Left lung (tissue), 10 donors: ENCODE data around the gene METTL4. TPM values are rescaled to one million over a fixed set of nuclear protein-coding genes. Genes with fewer than 3 reads are reported as not detected.
"Not testable (repeated sequence)": the region's sequence is repeated elsewhere in the genome, so short reads cannot be mapped to it uniquely, and the experiment has no call there.

Experiments used
- ATAC-seq: fragments of 200-7000 bp; cut with Tn5 transposase; one replicate; pipeline ENCODE4 v1.9.1; 2020; ENCODE audit warnings: moderate library complexity
- DNase-seq, 4 donors: peaks; one replicate each; pipeline ENCODE4 v3.0.0-alpha.2; 2013 to 2020
- H3K27ac ChIP-seq, 2 donors: fragments of 200-600 bp; sonication (generic) in 1 of 2; one replicate each; pipeline versions ENCODE4 v1.5.0 to v1.8.0; 2020 to 2021
- H3K27me3 ChIP-seq, 2 donors: fragments of 200-600 bp; sonication (generic) in 1 of 2; one replicate each; pipeline versions ENCODE4 v1.5.0 to v1.8.0; 2020 to 2021
- H3K36me3 ChIP-seq, 2 donors: fragments of 200-600 bp; sonication (generic) in 1 of 2; one replicate each; pipeline versions ENCODE4 v1.5.0 to v1.8.0; 2020 to 2021
- H3K4me1 ChIP-seq, 2 donors: fragments of 200-600 bp; one replicate each; pipeline ENCODE4 v1.8.0; 2021
- H3K4me3 ChIP-seq, 2 donors: fragments of 200-600 bp; sonication (generic) in 1 of 2; one replicate each; pipeline versions ENCODE4 v1.5.0 to v1.8.0; 2020 to 2021; ENCODE audit warnings: mild to moderate bottlenecking in 1 of 2
- H3K9me3 ChIP-seq, 2 donors: fragments of 200-600 bp; sonication (generic) in 1 of 2; one replicate each; pipeline versions ENCODE4 v1.5.0 to v1.8.0; 2020 to 2021
- CTCF ChIP-seq, 2 donors: fragments of 200-600 bp; sonication (generic) in 1 of 2; IDR thresholded peaks; one replicate each; pipeline versions ENCODE4 v1.5.0 to v1.8.0; 2021; ENCODE audit warnings: antibody characterized with exemption in 2 of 2
- intact Hi-C, 2 donors: fragments of 100-400 bp; cut with DNase I; formaldehyde crosslinking; loops; one replicate each; pipeline versions ENCODE4 v1.11.2 to v1.14.2; 2022
- polyA plus RNA-seq, 6 donors: library from polyadenylated mRNA; unstranded; fragments of 120-200 nt; gene quantifications; one replicate each; pipeline ENCODE4 v1.2.1, GENCODE V29; 2013; ENCODE audit not compliant: insufficient read length in 6 of 6
- total RNA-seq, 2 donors: library from RNA; stranded (reverse); fragmentation: NEBNext Ultra II Directional; extraction: Animal tissue kit (Norgen Biotek cat#: 25700); gene quantifications; one replicate each; pipeline ENCODE4 v1.2.1, GENCODE V29; 2021
- donor health status: DM: no; HTN: yes; CAD: no.
- donor health status: DM: no; HTN: no; CAD: no.

The METTL4 gene
- total and polyA plus RNA-seq, 8 donors = 8.7 to 23.6 (median 20.5) TPM

GRCh38 chr18:2541925-2542563 lies 29.3 kb downstream of the METTL4 start:
- peaks cover 0 to 17% of the 10 kb centered on the region in 2 donors for H3K36me3 ChIP-seq
- not testable (repeated sequence) for H3K27ac ChIP-seq, H3K9me3 ChIP-seq, H3K4me1 ChIP-seq, H3K4me3 ChIP-seq, H3K27me3 ChIP-seq
- intact Hi-C loops = loop anchor here in 1 of 2 donors (5.0 to 10.0 kb wide), 2 partner anchors 205 to 437 kb away; no protein-coding TSS in a partner anchor
- ATAC-seq (peak; percentile 65), DNase-seq (peak in 2 of 4 donors; percentile 5 to 33)
- TF ChIP-seq CTCF (IDR thresholded peaks at IDR 0.05) = peak; percentile 59 to 61

- no peak for ATAC-seq
- no peaks in the 10 kb centered on the region for H3K27me3 ChIP-seq
- TF ChIP-seq CTCF (IDR thresholded peaks at IDR 0.05) = no peak
- no peaks in the 10 kb centered on the region for H3K9me3 ChIP-seq
- DNase-seq = no peak
- H3K4me3 ChIP-seq = no peak overlapping the region
- intact Hi-C loops = loop anchor here in 1 of 2 donors (5.0 to 10.0 kb wide), 2 partner anchors 203 to 436 kb away; no protein-coding TSS in a partner anchor
- peaks cover 0 to 12% of the 10 kb centered on the region in 2 donors for H3K36me3 ChIP-seq
- H3K4me1 ChIP-seq = no peaks in the 10 kb centered on the region
- no peak overlapping the region for H3K27ac ChIP-seq
Measured at GRCh38 chr18:2540575-2540974, 30.7 kb downstream of the METTL4 start.

GRCh38 chr18:2538844-2539243 lies 32.5 kb downstream of the METTL4 start:
- intact Hi-C loops = no loop called here
- DNase-seq (no peak), ATAC-seq (no peak)
- no peak for TF ChIP-seq CTCF (IDR thresholded peaks at IDR 0.05)
- Histone ChIP-seq H3K27ac (no peak overlapping the region), H3K4me1 (no peaks in the 10 kb centered on the region), H3K27me3 (no peaks in the 10 kb centered on the region), H3K9me3 (no peaks in the 10 kb centered on the region), H3K36me3 (peaks cover 0 to 21% of the 10 kb centered on the region in 2 donors), H3K4me3 (no peak overlapping the region)

- no peaks in the 10 kb centered on the region for H3K4me1 ChIP-seq
- peaks cover 0 to 17% of the 10 kb centered on the region in 2 donors for H3K36me3 ChIP-seq
- H3K4me3 ChIP-seq = no peak overlapping the region
- no peak for TF ChIP-seq CTCF (IDR thresholded peaks at IDR 0.05)
- H3K9me3 ChIP-seq = no peaks in the 10 kb centered on the region
- no peak overlapping the region for H3K27ac ChIP-seq
- intact Hi-C loops = no loop called here
- ATAC-seq (no peak), DNase-seq (no peak)
- no peaks in the 10 kb centered on the region for H3K27me3 ChIP-seq
Measured at GRCh38 chr18:2538236-2538635, 33.1 kb downstream of the METTL4 start.

GRCh38 chr18:2537296-2537695 lies 34.0 kb downstream of the METTL4 start:
- Histone ChIP-seq H3K27me3 (no peaks in the 10 kb centered on the region), H3K4me3 (no peak overlapping the region), H3K27ac (no peak overlapping the region), H3K36me3 (peaks cover 0 to 17% of the 10 kb centered on the region in 2 donors), H3K4me1 (no peaks in the 10 kb centered on the region), H3K9me3 (no peaks in the 10 kb centered on the region)
- DNase-seq (no peak), ATAC-seq (no peak)
- no peak for TF ChIP-seq CTCF (IDR thresholded peaks at IDR 0.05)
- intact Hi-C loops = no loop called here
